ENCODE data around the gene AIRE. TPM values are rescaled to one million over a fixed set of nuclear protein-coding genes. Genes with fewer than 3 reads are reported as not detected.

AIRE gene
- total RNA-seq, 1 donor from 2014 or later: not detected

DNA sequence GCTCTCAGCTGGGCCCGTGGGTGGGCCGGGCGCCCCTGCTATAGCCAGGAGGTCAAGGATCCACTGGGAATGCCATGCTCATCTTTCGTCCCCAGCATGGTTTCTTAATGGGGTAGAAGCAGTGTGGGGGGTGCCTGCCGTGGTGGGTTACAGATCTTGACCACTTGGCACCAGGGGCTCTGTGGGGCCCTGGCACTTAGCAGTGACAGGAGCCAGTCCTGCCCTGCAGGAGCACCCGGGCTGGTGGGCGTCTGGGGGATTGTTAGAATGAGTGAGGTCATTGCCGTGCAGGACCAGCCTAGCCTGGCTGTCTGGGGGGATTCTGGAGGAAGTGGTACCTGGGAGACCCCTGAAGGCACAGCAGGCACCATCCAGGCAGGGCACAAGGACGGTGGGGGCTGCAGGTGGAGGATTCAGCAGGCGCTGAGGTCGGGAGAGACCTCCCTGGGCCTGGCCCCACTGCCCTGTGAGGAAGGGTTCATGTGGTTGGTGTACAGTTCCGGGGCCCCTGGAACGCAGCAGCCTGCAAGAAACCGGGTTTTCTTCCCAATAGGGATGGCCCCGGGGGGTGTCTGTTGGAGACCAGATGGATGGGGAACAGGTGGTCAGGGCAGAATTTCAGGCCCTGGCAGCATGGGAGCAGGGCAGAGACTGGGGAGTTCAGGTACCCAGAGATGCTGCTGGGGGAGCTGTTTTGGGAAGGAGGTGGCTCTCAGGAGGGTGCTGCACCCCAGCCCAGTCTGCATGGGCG, 4.8 kb downstream of the AIRE start:
- Mint-ChIP-seq H3K36me3 (ENCODE audit: low read depth) (no peaks in the 10 kb centered on the region), H3K27me3 (peaks cover 2% of the 10 kb centered on the region), H3K9me3 (no peaks in the 10 kb centered on the region), H3K4me1 (peaks cover 28% of the 10 kb centered on the region), H3K4me3 (no peak overlapping the region), H3K27ac (no peak overlapping the region)
- ATAC-seq (ENCODE audit: low read depth): no peak
- ChIA-PET POLR2A (no interaction called here), CTCF (no interaction called here)
- intact Hi-C loops (cut with micrococcal nuclease): no loop called here
- DNase-seq: no peak
- TF ChIP-seq, protein P1, sequence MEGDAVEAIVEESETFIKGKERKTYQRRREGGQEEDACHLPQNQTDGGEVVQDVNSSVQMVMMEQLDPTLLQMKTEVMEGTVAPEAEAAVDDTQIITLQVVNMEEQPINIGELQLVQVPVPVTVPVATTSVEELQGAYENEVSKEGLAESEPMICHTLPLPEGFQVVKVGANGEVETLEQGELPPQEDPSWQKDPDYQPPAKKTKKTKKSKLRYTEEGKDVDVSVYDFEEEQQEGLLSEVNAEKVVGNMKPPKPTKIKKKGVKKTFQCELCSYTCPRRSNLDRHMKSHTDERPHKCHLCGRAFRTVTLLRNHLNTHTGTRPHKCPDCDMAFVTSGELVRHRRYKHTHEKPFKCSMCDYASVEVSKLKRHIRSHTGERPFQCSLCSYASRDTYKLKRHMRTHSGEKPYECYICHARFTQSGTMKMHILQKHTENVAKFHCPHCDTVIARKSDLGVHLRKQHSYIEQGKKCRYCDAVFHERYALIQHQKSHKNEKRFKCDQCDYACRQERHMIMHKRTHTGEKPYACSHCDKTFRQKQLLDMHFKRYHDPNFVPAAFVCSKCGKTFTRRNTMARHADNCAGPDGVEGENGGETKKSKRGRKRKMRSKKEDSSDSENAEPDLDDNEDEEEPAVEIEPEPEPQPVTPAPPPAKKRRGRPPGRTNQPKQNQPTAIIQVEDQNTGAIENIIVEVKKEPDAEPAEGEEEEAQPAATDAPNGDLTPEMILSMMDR (IDR thresholded peaks at IDR 0.05): no peak

DNA sequence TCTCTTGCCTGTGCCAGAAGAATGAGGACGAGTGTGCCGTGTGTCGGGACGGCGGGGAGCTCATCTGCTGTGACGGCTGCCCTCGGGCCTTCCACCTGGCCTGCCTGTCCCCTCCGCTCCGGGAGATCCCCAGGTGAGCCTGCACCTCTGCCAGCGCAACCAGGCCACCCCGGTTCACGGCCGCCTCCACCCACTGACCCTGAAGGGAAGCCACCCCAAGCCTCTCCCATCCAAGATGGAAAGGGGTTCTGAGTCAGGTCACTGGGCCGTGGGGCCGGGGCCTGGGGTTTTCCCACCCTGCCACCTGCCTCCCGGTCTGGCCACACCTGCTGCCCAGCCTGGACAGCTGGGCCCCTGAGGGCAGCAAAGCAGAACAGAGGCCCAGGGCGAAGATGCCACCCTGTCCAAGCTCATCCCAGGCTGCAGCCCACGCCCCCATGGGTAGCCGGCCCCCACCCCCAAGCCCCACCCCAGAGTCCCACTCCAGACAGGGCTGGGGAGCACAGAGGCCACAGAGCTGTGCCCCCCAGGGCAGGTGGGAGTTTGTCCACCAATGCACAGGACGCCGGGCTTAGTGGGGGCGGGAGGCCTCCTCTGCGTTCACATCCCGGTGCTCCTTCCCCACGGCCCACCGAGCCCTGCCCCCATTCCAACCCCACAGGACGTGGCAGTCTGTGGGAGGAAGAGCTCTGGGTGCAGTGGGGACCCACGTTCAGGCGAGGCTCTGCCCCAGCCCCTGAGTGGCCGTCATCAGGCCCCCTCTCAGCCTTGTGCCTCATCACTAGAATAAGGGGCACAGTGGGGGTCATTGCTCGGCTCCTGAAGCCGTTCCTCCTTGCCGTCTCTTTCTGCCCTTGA, 5.6 kb downstream of the AIRE start:
- Mint-ChIP-seq H3K4me3 (no peak overlapping the region), H3K36me3 (ENCODE audit: low read depth) (no peaks in the 10 kb centered on the region), H3K27me3 (peaks cover 2% of the 10 kb centered on the region), H3K4me1 (peaks cover 34% of the 10 kb centered on the region), H3K9me3 (no peaks in the 10 kb centered on the region), H3K27ac (no peak overlapping the region)
- ChIA-PET CTCF (no interaction called here), POLR2A (interaction anchor here (0.6 kb wide), 1 partner anchor 473 kb away, joined by 4 read pairs; no protein-coding TSS in a partner anchor)
- TF ChIP-seq, protein P1 (IDR thresholded peaks at IDR 0.05): no peak
- intact Hi-C loops (cut with micrococcal nuclease): no loop called here
- ATAC-seq (ENCODE audit: low read depth): no peak
- DNase-seq: no peak

DNA sequence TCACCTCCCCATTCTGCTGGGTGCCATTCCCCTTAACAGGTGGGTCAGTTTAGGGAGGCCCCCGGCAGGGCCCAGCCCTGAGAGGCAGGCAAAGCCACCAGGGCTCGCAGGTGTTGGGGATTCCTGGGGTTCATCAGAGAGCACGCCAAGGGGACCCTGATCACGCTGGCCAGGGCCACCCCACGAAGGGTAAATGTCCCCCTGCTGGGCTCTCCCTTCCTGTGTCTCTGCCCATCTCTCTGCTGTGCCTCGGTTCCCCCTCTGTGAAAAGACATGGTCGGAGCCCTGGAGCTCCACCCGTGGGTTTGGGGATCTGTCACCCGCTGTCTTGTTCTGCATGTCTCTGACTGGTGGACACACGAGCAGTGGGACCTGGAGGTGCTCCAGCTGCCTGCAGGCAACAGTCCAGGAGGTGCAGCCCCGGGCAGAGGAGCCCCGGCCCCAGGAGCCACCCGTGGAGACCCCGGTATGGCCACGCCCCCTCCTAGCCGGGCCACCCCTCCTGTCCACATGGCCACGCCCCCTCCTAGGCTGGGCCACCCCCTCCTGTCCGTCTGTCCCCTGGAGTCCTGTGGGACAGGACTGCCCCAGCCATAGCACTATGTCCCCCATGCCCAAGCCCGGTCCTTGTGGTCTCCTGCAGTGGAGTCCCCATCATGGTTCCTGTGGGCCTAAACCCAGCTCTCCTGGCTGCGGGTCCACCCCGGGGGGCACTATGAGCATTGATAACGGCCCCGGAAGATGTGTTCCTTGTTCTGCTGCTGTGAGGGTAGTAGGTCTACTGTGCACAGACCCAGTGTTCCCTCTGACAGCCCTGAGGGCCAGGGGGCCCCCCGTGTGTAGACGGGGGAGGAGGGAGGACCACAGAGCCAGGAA, 6.5 kb downstream of the AIRE start:
- TF ChIP-seq, protein P1 (IDR thresholded peaks at IDR 0.05): no peak
- DNase-seq (no peak), ATAC-seq (ENCODE audit: low read depth) (no peak)
- no peaks in the 10 kb centered on the region for H3K9me3 Mint-ChIP-seq
- peak overlapping the region; percentile 19 for H3K4me3 Mint-ChIP-seq
- ChIA-PET CTCF (no interaction called here), POLR2A (interaction anchor here (0.6 kb wide), 1 partner anchor 474 kb away, joined by 4 read pairs; no protein-coding TSS in a partner anchor)
- intact Hi-C loops (cut with micrococcal nuclease): no loop called here
- H3K27me3 Mint-ChIP-seq: peaks cover 2% of the 10 kb centered on the region
- H3K4me1 Mint-ChIP-seq: peaks cover 35% of the 10 kb centered on the region
- no peak overlapping the region for H3K27ac Mint-ChIP-seq
- no peaks in the 10 kb centered on the region for H3K36me3 Mint-ChIP-seq (ENCODE audit: low read depth)

DNA sequence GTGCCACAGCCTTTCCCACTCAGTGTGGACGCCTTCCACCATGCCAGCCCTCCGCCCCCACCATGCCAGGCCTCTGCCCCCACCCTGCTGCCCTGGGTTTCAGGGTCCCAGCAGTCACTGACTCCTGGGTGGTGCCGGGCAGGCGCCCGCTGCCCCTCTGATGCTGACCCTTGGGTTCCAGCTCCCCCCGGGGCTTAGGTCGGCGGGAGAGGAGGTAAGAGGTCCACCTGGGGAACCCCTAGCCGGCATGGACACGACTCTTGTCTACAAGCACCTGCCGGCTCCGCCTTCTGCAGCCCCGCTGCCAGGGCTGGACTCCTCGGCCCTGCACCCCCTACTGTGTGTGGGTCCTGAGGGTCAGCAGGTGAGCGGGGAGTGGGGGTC, 7.1 kb downstream of the AIRE start:
- Mint-ChIP-seq H3K36me3 (ENCODE audit: low read depth) (no peaks in the 10 kb centered on the region), H3K27ac (no peak overlapping the region), H3K4me1 (peaks cover 39% of the 10 kb centered on the region), H3K27me3 (peaks cover under 1% of the 10 kb centered on the region), H3K4me3 (no peak overlapping the region), H3K9me3 (no peaks in the 10 kb centered on the region)
- DNase-seq: no peak
- intact Hi-C loops (cut with micrococcal nuclease): no loop called here
- TF ChIP-seq, protein P1 (IDR thresholded peaks at IDR 0.05): no peak
- no peak for ATAC-seq (ENCODE audit: low read depth)
- POLR2A ChIA-PET: no interaction called here
- CTCF ChIA-PET: no interaction called here
